ENCODE data around the gene GLYR1. TPM values are rescaled to one million over a fixed set of nuclear protein-coding genes. Genes with fewer than 3 reads are reported as not detected.

Gene GLYR1
- total RNA-seq, 1 donor from 2014 or later = 55.9 TPM

DNA sequence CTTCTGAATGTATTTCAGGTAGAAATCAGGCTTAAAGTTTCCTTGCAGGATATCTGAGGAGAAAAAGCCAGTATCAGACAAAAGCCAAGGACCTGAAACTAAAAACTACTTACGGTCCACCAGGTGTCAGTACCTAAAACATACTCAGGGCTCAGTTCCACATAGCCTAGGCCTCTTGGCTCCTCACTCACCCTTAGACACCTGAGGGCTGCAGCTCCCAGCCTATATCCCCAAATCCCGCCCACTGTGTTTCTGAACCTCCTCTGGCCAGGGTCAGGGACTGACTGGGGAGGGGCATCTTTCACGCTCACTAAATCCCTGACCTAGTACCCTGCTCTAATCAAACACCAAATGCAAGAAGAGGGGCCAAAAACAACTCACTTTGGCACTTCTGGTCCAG, 35.8 kb downstream of the GLYR1 start:
- no peak for DNase-seq (ENCODE audit: low read depth, low spot score)

DNA sequence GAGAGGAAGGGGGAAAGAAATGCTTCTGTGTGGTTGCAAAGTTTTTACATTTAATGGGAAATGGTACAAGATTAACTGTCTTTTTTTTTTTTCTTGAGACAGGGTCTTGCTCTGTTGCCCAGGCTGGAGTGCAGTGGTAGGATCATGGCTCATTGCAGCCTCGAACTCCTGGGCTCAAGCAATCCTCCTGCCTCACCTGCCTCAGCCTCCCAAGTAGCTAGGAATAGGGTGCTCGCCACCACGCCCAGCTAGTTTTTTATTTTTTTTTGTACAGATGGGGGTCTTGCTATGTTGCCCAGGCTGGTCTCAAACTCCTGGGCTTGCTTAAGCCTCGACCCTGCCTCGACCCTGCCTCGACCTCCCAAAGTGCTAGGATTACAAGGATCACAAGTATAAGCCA, 40.8 kb downstream of the GLYR1 start:
- DNase-seq (ENCODE audit: low read depth, low spot score) = no peak

DNA sequence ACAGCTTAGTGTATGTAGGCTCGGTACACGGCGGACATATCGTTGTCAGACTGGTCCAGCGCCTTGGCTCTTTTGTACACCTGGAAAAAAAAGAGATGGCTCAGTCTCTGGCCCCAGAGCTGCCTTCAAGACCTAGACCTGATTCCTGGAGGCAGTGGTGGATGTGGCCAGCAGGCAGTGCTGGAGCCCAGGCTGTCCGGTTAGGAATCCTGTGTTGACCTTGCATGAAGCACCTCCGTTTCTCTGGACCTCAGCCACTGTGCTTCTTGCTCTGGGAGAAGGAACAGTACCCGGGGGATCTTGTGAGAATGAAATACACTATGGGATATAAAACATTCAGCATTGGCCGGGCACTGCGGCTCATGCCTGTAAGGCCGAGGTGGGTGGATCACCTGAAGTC, 41.9 kb downstream of the GLYR1 start:
- no peak for DNase-seq (ENCODE audit: low read depth, low spot score)

DNA sequence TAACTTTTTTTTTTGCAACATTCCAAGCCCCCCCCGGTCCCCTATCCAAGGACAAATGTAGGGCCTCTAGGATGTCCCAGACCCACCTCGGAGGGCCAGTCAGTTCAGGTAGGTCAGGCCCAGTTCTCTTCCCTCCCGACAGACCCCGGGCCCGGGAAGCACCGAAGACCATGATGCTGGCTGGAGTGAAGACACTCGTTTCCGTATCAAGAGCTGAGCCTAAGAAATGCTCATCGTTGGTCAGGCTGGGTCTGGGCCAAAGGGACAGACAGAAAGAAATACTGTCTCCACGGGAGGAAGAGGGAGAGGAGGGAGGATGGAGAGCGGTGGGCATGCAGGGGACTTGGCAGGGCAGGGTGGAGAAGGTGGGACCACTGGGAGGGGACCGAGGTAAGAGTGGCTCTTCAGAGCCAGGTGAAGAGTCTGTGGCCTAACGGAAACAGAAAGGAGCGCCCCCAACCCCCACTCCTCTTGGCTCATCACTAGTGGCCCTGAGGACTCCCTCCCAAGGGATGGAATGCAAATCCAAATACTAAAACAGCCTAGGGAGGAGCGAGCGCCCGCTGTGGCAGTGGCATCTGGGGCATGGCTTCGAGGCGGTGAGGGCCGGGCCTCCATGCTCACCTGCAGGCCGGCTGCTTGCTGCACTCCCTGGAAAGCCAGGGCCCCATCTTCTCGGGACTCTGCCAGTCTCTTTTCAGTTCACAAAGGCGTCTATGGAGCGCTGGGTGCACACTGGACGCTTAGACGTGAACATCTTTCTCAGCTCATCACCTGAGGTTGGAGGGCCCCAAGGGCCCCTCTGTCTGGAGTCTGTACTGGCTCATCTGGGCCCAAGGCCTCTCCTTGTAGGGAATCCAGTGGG, 43.0 kb downstream of the GLYR1 start:
- DNase-seq (ENCODE audit: low read depth, low spot score) = no peak

DNA sequence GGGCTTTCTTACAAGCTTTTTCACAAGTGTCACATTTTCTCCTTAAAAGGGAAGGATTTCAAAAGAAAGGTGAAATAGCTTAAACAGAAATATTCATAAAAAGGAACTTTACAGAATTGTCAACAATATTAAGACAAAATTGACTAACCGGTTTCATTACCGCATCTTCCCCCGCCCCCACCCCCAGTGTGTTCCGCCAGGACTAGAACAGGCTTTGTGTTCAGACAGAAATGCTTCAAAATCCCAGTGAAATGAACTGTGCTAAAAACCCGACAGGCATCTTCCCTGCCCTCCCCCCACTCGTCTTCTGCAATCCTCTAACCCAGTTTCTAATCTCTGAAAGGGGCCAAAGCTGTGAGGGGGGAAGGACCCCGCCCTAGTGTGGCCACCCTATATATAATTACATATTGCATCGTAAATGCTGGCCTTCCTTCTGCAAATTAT, 43.7 kb downstream of the GLYR1 start:
- no peak for DNase-seq (ENCODE audit: low read depth, low spot score)

DNA sequence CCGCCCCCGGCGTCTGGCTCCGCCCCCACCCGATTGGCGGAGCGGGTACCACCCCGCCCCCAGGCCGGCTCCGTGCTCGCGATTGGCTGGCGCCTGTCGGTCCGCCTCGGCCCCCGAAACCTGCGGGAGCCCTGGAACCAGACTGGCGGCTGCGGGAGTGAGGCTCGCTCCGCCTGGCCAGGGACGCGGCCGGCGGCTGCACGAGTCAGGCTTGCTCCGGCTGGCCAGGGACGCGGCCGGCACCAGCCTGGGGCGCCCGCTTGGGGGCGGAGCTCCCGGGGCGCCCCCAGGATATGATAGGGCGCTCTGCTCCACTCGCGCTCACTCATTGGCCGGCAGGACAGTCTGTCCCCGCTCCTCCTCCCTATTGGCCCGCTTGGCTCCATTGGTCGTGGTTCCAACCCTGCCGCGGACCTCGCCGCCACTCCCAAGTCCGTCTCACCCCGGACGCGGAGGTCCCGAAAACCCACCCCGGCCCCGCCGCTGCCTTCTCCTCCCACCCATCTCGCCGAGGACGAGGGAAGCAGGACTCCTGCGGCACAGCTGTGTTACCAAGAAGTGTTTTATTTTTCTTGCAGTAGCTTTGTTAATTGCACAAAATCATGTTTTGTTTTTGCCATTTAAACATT, 44.3 kb downstream of the GLYR1 start:
- DNase-seq (ENCODE audit: low read depth, low spot score) = peak; percentile 47

DNA sequence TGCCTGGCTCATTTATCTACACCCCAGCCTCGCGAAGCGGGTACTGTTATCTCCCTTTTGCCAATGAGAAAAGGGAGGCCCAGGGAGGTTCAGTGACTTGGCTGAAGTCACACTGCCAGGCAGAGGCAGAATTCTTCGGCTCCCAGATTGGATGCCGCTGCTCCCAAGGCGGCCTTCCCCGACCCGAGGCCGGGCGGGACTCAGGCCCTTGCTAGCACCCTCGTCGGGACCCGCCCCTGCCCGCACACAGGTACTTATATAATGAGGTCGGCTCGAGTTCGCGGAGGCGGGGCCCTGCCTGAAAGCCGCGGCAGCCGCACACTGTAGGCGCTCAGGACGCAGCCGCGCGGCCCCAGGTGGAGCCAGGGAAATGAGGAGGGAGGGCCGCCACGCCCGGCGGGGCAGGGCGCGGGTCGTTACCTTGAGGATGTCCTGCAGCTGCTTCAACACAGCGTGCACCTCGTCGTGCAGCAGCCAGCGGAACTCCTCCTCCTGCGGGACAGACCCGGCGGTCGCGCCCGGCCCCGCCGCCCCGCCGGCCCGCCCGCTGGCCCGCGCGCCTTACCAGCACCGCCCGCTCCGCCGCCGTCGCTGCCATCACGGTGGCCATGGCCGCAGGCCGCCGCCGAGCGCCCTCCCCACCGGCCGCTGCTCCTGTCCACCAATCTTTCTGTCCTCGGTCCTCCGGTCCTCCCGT, 45.0 kb downstream of the GLYR1 start, which contains the start of gene ROGDI:
Gene ROGDI (minus strand): TSS at position 672 of the 697 bp plus-strand sequence. CDS start 62 bp downstream, at position 610.
- no peak for DNase-seq (ENCODE audit: low read depth, low spot score)

DNA sequence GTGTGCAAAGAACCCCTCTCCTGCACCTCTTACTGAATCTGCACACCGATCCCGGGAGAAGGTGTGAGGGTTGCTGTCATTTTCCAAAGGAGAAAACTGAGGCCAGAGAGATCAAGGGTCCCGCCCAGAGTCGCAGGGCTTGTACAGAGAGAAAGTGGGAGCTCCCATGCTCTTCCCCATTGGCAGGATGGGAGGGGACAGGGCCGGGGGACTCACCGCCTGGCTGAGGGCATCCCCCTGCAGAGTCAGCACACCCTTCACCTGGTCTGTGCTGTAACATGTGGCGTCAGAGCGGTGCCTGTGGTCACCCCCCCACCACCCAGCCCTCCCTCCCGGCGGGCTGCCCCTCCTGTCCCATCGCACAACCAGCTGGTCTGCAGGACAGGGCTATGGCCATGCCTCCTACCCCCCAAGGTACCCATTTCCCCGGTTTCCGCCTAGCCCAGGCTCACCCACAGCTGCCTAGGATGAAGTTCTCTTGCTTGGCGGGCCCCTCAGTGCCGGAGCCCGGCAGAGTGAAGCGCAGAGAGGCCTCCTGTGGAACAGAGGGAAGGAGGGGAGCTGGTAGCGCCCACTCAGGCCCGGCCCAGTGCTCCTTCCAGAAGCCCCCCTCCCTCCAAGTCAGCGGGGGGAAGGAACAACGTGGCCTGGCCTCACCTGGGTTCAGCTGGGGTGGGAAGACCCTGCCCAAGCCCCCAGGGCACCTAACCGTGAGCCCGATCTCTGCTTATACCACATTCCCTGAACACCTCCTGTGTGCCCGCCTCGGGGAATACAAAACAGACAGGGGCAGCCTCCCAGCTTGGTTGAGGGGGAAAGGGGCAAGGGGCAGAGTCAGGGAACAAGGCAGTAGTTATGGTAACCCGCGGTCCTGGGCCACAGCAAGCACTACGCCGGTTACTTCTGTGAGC, 45.8 kb downstream of the GLYR1 start:
- no peak for DNase-seq (ENCODE audit: low read depth, low spot score)

DNA sequence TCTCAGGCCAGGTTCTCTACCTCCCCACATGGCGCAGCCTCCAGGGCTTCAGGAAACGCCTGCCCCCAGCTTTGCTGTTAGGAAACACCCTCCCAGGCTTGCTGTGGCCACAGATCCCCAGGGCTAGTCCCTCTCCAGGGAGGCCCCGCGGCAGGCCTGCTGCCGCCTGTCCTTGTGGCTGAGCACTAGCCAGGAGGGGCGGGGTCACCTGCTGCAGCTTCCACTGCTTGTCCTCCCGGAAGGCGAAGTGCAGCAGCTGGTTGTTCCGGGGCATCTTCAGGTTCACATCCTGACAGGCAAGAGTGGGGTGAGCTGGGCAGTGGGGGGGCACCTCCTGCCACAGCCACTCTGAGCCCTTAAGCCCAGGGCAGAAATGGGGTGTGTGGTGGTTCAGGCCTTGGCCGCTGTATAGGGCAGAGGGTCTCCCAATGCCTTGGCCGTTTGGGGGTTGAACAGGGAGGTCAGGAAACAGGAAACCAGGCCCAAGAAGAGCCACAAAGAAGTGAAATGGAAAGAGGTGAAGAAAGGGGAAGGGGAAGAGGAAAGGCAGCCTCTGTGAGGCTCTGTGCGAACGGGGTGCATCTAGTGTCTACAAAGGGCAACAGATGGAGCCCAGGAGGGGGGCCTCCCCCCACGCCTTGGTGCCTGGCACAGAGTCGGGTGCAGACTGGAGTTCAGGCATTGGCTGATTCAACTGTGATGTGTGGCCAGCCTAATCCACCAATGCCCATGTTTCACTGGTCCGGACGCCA, 46.6 kb downstream of the GLYR1 start:
- DNase-seq (ENCODE audit: low read depth, low spot score) = no peak

DNA sequence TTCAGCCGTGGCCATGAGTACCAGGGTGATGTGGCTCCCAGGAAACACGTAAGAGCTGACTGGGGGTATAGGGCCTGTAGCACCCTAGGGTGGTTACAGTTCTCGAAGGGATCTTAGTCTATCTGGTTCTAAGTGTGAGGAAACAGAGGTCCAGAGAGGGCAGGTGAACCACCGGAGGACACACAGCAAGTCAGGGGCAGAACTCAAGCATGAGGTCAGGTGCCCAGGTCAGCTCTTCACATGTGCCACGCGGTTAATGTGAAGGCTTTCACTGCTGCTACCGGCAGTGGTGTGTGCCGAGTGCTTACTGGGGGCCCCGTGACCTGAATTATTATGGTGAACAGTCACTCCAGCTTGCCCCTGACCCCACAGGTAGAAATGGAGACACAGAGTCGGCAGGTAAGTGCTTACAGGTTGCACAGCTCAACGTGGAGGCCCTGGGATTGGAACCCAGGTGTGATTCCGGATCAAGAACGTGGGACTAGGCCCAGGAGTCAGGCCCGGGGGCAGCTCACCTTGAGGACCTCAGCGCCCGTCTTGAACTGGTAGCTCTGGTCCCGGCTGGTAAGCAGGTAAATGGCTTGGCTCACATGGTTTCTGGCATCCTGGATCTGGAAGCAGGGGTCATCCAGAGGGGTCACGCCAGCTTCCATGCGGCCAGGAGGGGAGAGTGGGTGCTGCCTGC, 47.8 kb downstream of the GLYR1 start:
- DNase-seq (ENCODE audit: low read depth, low spot score) = no peak

DNA sequence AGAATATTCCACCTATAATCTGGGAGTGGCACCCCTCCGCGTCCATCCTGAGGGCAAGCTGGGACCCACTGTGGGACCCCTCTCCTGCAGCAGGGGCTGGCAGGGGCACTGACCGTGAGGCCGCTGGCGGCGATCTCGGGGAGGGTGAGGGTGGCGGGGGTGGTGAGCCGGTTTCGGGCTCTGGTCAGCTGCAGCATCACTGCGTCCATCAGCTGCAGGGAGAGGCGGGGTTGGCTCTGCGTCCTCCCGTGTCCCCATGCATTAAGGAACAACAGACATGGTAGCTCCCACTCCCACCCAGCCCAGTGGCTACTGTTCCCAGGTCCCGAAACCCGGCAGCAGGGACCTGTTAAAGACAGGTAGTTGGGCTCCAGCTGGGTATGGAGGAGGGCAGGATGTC, 48.6 kb downstream of the GLYR1 start:
- DNase-seq (ENCODE audit: low read depth, low spot score) = no peak

DNA sequence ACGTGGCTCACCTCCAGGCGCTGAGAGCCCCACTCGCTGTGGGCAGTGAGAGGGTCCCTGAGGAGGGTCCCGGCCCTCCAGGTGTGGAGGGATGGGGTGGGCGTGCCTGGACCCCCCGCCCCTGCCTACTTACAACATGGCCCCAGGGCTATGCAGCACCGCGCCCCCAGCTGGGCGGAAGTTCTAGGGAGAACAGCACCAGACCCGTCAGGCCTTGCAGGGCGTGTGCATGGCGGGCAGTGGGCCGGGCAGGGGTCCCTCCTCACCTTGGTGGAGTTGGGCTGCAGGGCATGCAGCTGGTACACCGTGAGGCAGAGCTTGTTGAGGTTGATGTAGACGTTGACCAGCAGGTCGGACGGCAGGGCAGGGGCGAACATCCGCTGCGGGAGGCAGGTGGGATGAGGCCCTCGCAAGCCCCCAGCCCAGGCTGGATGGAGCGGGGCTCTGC, 49.3 kb downstream of the GLYR1 start:
- no peak for DNase-seq (ENCODE audit: low read depth, low spot score)

DNA sequence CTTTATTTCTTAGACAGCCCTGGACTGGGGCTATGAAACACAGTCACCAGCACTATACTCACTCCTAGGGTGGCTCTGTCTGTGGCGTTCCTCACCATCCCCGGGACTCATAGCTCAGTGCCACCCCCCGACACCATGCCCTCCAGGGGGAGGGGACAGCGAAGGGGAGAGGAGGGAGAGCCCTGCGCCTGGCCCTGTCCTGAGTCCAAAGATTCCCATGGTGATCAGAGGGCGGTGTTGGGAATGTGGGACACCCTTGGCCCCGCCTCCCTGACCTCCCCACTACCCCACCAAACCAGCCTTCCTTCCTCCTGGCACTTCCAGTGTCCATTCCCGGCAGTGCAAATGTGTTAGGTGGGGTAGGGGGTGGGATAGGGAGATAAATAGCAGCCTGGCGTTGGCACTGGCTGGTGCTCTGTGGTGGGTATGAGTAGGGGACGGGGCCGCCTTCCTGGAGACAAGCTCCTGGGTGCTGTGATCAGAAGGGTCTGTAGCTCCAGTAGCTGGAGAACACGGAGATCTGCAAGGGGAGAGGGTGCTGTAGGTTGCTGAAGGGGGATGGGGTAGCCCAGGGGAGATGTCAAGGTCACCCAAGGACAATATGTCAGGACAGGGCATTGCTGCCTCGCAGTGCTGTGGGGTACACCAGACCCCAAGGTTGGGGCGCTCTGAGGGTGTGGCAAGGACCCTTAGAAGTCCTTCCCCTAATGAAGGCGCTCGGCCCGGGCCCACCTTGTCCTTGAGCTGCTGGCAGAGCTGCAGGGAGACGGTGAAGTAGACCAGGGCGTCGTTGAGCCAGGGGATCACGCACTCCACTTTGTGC, 49.9 kb downstream of the GLYR1 start:
- no peak for DNase-seq (ENCODE audit: low read depth, low spot score)

DNA sequence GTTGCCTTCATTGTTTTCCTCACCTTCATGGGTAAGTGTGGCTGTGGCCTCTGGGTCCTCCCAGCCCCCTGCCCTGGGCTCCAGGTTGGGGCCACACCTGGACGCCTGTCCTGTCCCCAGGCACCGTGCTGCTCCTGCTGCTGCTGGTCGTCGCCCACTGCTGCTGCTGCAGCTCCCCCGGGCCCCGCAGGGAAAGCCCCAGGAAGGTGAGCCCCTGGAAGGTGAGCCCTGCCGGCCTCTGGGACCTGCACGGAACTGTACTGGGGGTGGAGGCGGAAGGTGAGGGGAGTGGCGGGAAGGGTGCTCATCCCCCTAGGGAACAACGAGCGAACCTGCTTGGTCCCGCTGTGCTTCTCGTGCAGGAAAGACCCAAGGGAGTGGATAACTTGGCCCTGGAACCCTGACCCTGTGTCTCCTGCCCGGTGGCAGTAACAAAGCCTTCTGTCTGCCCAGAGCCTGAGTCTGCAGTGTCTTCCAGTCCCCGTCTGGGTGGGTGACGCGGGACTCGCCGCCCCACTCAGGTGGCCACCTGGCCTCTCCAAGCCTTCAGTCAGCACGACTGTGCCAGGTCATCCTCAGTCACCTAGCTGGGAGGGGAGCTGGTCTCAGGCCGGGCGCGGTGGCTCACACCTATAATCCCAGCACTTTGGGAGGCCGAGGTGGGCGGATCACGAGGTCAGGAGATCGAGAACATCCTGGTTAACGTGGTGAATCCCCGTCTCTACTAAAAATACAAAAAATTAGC, 51.1 kb downstream of the GLYR1 start:
- DNase-seq (ENCODE audit: low read depth, low spot score) = no peak

DNA sequence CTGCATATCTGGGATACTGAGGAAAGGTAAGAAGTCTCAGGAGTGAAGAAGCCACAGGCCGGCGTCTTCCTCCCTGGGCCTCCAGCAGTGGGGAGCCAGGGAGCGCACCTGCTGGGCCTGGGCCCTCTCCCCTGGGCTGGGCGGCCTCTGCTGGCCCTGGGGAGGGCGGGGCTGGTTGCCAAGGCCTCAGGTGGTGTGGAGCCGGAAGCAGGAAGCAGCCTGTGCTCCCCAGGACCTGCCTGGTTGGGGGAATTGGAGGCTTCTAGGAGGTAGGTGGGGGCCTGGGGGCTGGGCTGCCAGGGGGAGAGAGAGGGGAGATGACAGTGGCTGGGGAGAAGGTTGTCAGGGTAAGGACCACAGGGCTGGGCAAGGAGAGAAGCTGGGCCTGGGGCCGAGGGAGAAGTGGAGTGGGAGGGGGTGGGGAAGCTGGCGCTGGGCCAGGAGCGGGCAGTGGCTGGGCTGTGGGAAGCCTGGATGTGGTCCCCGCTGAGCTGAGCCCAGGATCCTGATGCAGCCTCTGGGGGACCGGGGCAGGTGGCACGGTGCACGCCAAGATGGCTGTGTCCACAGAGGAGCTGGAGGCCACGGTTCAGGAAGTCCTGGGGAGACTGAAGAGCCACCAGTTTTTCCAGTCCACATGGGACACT, 51.8 kb downstream of the GLYR1 start, which contains the start of gene SMIM22:
Gene SMIM22 (plus strand): TSS at position 189 of the 647 bp plus-strand sequence. CDS start 366 bp downstream, at position 555.
- DNase-seq (ENCODE audit: low read depth, low spot score) = no peak

DNA sequence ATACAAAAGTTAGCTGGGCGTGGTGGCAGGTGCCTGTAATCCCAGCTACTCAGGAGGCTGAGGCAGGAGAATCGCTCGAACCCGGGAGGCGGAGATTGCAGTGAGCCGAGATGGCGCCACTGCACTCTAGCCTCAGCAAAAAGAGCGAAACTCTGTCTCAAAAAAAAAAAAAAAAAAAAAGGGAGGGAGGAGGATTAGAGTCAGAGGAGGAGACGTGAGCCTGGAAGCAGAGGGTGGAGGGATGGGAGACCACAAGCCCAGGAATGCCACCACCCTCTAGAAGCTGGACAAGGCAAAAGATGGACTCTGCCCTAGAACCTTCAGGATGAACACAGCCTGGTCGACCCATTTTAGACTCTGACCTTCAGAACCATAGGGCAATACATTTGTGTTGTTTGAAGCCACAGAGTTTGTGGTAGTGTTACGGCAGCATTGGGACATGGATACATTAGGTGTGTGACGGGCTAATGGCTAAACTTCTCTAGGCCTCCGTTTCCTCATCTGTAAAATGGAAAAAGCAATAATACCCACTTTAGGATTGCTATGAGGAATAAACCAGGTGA, 54.1 kb downstream of the GLYR1 start:
- no peak for DNase-seq (ENCODE audit: low read depth, low spot score)

DNA sequence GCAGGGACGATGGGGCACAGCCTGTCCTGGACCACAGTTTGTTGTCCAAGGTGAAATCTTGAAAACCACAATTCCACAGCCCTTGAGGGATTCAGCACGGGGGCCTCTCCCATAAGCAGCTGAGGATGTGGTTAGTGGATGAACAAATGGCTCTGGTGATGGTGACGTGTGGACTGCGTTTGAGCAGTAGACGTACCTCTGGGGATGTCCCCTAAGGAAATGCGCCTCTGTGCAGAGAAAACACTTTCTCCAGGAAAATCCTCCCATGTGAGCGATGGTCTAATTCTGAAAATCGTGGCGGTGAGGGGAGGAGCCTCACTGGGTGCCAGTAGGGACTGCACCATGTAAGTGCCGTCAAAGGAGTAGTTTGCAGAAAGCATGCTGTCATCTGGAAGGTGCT, 56.2 kb downstream of the GLYR1 start:
- DNase-seq (ENCODE audit: low read depth, low spot score) = no peak

All from pulmonary artery endothelial cell (primary cell).